ENCODE results near the gene COL4A3.

DNA sequence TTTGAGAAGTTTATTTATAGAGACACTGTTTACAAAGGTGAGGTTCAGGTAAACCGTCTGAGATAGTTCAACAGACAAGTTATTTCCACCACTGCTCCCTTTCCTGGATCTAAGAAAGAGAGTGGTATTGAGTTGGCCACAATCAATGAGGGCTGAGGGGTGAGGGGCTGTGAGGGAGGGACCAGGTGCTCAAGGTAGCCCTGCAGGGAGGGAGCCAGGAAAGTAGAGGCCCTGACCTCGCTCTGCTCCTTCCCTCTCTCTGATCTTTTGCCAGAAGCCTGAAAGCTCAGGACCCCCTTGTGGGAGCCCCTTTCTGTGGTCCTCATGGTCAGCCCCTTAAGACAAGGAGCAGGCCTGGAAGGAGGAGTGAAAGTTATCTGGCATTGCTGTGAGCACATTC, 29.8 kb downstream of the COL4A3 start:
- TF ChIP-seq, protein P1, sequence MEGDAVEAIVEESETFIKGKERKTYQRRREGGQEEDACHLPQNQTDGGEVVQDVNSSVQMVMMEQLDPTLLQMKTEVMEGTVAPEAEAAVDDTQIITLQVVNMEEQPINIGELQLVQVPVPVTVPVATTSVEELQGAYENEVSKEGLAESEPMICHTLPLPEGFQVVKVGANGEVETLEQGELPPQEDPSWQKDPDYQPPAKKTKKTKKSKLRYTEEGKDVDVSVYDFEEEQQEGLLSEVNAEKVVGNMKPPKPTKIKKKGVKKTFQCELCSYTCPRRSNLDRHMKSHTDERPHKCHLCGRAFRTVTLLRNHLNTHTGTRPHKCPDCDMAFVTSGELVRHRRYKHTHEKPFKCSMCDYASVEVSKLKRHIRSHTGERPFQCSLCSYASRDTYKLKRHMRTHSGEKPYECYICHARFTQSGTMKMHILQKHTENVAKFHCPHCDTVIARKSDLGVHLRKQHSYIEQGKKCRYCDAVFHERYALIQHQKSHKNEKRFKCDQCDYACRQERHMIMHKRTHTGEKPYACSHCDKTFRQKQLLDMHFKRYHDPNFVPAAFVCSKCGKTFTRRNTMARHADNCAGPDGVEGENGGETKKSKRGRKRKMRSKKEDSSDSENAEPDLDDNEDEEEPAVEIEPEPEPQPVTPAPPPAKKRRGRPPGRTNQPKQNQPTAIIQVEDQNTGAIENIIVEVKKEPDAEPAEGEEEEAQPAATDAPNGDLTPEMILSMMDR (conservative IDR thresholded peaks at IDR 0.05 in 1 of 2, IDR thresholded peaks at IDR 0.05 in 1 of 2; ENCODE audit: extremely low read depth in 1 of 2, insufficient read depth in 1 of 2, low read depth in 1 of 2, low read length in 2 of 2): no peak
- TF ChIP-seq EZH2 (IDR thresholded peaks at IDR 0.05; ENCODE audit: borderline replicate concordance, low read length): no peak
